H9 (cell line): ENCODE data around the gene SPN. TPM values are rescaled to one million over a fixed set of nuclear protein-coding genes. Genes with fewer than 3 reads are reported as not detected.

Experiments
- DNase-seq: peaks from one replicate; pipeline ENCODE4 v3.0.0-alpha.2; 2017
- H2AFZ ChIP-seq: one replicate; pipeline ENCODE4 v1.6.1; 2013; ENCODE audit warnings: mild to moderate bottlenecking, low read length, control low read depth, moderate library complexity
- H2AK5ac ChIP-seq: 2 replicates; pipeline ENCODE4 v1.6.1; 2013; ENCODE audit warnings: low read length, control low read depth, mixed read lengths; ENCODE audit not compliant: insufficient read length
- H2BK120ac ChIP-seq: one replicate; pipeline ENCODE4 v1.6.1; 2013; ENCODE audit warnings: low read depth, mild to moderate bottlenecking, low read length, control low read depth, inconsistent platforms; ENCODE audit not compliant: poor library complexity, severe bottlenecking
- H2BK12ac ChIP-seq: 2 replicates; pipeline ENCODE4 v1.6.1; 2013; ENCODE audit warnings: low read length, control low read depth, mixed read lengths, low read depth; ENCODE audit not compliant: insufficient read length
- H2BK15ac ChIP-seq: 2 replicates; pipeline ENCODE4 v1.6.1; 2013; ENCODE audit warnings: low read depth, low read length, control low read depth
- H2BK20ac ChIP-seq: one replicate; pipeline ENCODE4 v1.6.1; 2013; ENCODE audit warnings: low read depth, mild to moderate bottlenecking, low read length, control low read depth, inconsistent platforms; ENCODE audit not compliant: poor library complexity, severe bottlenecking
- H2BK5ac ChIP-seq: 2 replicates; pipeline ENCODE4 v1.6.1; 2013; ENCODE audit warnings: low read length, control low read depth, mixed read lengths; ENCODE audit not compliant: insufficient read length
- H3K14ac ChIP-seq: 2 replicates; pipeline ENCODE4 v1.6.1; 2013; ENCODE audit warnings: low read length, control low read depth; ENCODE audit not compliant: insufficient read depth
- H3K18ac ChIP-seq: 2 replicates; pipeline ENCODE4 v1.6.1; 2013; ENCODE audit warnings: low read depth, mild to moderate bottlenecking, mixed read lengths, low read length, control low read depth; ENCODE audit not compliant: insufficient read length
- H3K23ac ChIP-seq: 2 replicates; pipeline ENCODE4 v1.6.1; 2013; ENCODE audit warnings: low read length, control low read depth, mixed read lengths, low read depth; ENCODE audit not compliant: insufficient read length
- H3K23me2 ChIP-seq: 2 replicates; pipeline ENCODE4 v1.6.1; 2013; ENCODE audit warnings: low read depth, mild to moderate bottlenecking, mixed read lengths, low read length, control low read depth; ENCODE audit not compliant: insufficient read length, poor library complexity, severe bottlenecking
- H3K27ac ChIP-seq: 2 replicates; pipeline ENCODE4 v1.5.1; 2013; ENCODE audit warnings: low read length, control low read depth, mixed read lengths, low read depth; ENCODE audit not compliant: insufficient read length
- H3K27me3 ChIP-seq: 2 replicates; pipeline ENCODE4 v1.6.1; 2013; ENCODE audit warnings: low read length, control low read depth, inconsistent platforms; ENCODE audit not compliant: insufficient read depth
- H3K4ac ChIP-seq: 2 replicates; pipeline ENCODE4 v1.6.1; 2013; ENCODE audit warnings: low read depth, mild to moderate bottlenecking, control low read depth, inconsistent platforms, low read length, moderate library complexity
- H3K4me1 ChIP-seq: 2 replicates; pipeline ENCODE4 v1.6.1; 2013; ENCODE audit warnings: low read length, control low read depth, inconsistent platforms; ENCODE audit not compliant: insufficient read depth
- H3K4me2 ChIP-seq: 2 replicates; pipeline ENCODE4 v1.6.1; 2013; ENCODE audit warnings: low read length, control low read depth, mixed read lengths; ENCODE audit not compliant: insufficient read length, insufficient read depth
- H3K56ac ChIP-seq: 2 replicates; pipeline ENCODE4 v1.6.1; 2013; ENCODE audit warnings: low read depth, mild to moderate bottlenecking, mixed read lengths, low read length, control low read depth; ENCODE audit not compliant: insufficient read length
- H3K79me1 ChIP-seq: 2 replicates; pipeline ENCODE4 v1.6.1; 2013; ENCODE audit warnings: low read depth, mild to moderate bottlenecking, moderate library complexity, low read length, control low read depth, inconsistent platforms; ENCODE audit not compliant: insufficient read depth, poor library complexity, severe bottlenecking
- H3K79me2 ChIP-seq: 2 replicates; pipeline ENCODE4 v1.6.1; 2013; ENCODE audit warnings: low read length, control low read depth, inconsistent platforms; ENCODE audit not compliant: insufficient read depth
- H3K9ac ChIP-seq: 2 replicates; pipeline ENCODE4 v1.6.1; 2013; ENCODE audit warnings: low read length, control low read depth, mixed read lengths; ENCODE audit not compliant: insufficient read length; ENCODE audit errors: extremely low read depth
- H3K9me3 ChIP-seq: one replicate; pipeline ENCODE4 v1.6.1; 2013; ENCODE audit warnings: low read depth, low read length, inconsistent platforms; ENCODE audit not compliant: control insufficient read depth
- H3T11ph ChIP-seq: one replicate; pipeline ENCODE4 v1.6.1; 2013; ENCODE audit warnings: mild to moderate bottlenecking, low read length, control low read depth, inconsistent platforms
- H4K20me1 ChIP-seq: one replicate; pipeline ENCODE4 v1.6.1; 2013; ENCODE audit not compliant: control insufficient read depth, insufficient read length, insufficient read depth
- H4K5ac ChIP-seq: 2 replicates; pipeline ENCODE4 v1.6.1; 2013; ENCODE audit warnings: low read depth, mild to moderate bottlenecking, mixed read lengths, low read length, control low read depth; ENCODE audit not compliant: insufficient read length
- H4K8ac ChIP-seq: replicated peaks from 2 replicates; pipeline ENCODE4 v1.6.1; 2013; ENCODE audit warnings: low read length, control low read depth, mixed read lengths, low read depth; ENCODE audit not compliant: insufficient read length
- H4K91ac ChIP-seq: 2 replicates; pipeline ENCODE4 v1.6.1; 2013; ENCODE audit warnings: low read depth, mild to moderate bottlenecking, moderate library complexity, mixed read lengths, low read length, control low read depth; ENCODE audit not compliant: insufficient read length
- H3K27ac Mint-ChIP-seq, 3 experiments: 2 replicates in 2 of 3; 3 replicates in 1 of 3; pipeline ENCODE4 v1.8.0; 2020 to 2021; ENCODE audit warnings: mixed read lengths in 3 of 3, mild to moderate bottlenecking in 1 of 3, moderate library complexity in 1 of 3
- H3K27me3 Mint-ChIP-seq: 2 replicates; pipeline ENCODE4 v1.8.0; 2021; ENCODE audit warnings: low read depth, mild to moderate bottlenecking, moderate library complexity, mixed read lengths
- H3K36me3 Mint-ChIP-seq, 3 experiments: 2 replicates in 2 of 3; 3 replicates in 1 of 3; pipeline ENCODE4 v1.8.0; 2020 to 2021; ENCODE audit warnings: low read depth in 3 of 3, mixed read lengths in 3 of 3; ENCODE audit not compliant: insufficient read depth in 1 of 3
- H3K4me1 Mint-ChIP-seq, 2 experiments: 2 replicates each; pipeline ENCODE4 v1.8.0; 2020; ENCODE audit warnings: mixed read lengths in 2 of 2
- H3K4me3 Mint-ChIP-seq, 2 experiments: 2 replicates in 1 of 2; 3 replicates in 1 of 2; pipeline ENCODE4 v1.8.0; 2020 to 2021; ENCODE audit warnings: mild to moderate bottlenecking in 2 of 2, mixed read lengths in 2 of 2, moderate library complexity in 1 of 2
- H3K9me3 Mint-ChIP-seq, 2 experiments: 2 replicates in 1 of 2; 3 replicates in 1 of 2; pipeline ENCODE4 v1.8.0; 2020; ENCODE audit warnings: mild to moderate bottlenecking in 2 of 2, mixed read lengths in 2 of 2, moderate library complexity in 1 of 2
- CTCF ChIP-seq: fragments of 200-600 bp; sonication (generic); conservative IDR thresholded peaks from 3 replicates; pipeline ENCODE4 v1.8.0; 2021; ENCODE audit warnings: antibody characterized with exemption, mild to moderate bottlenecking
- WGBS: extraction: QIAGEN DNeasy Blood & Tissue Kit; methylation state at CpG from one replicate; pipeline ENCODE4 v1.1.7; 2013; ENCODE audit warnings: missing lambda C conversion rate, low lambda C conversion rate, mixed read lengths; ENCODE audit not compliant: insufficient read length; ENCODE audit errors: extremely low coverage; 5-methylcytosine and 5-hydroxymethylcytosine counted together
- total RNA-seq: library from RNA; stranded (reverse); gene quantifications from 2 replicates; pipeline ENCODE4 v1.2.1, GENCODE V29; 2021

The SPN gene
- total RNA-seq, 1 experiment from 2014 or later: 0.77 TPM

GRCh38 chr16:29662729-29663015 is 375 bp upstream of the SPN start:
- H2BK20ac ChIP-seq: no peak overlapping the region
- H3K27me3 Mint-ChIP-seq: peaks cover 9% of the 10 kb centered on the region; the same call in 1 of the 2 replicates
- no peak overlapping the region for H2BK120ac ChIP-seq
- no CpG with 5 or more reads among the region's 4 CpGs for WGBS
- H3K23ac ChIP-seq: no peak overlapping the region
- no peak overlapping the region for H2AK5ac ChIP-seq
- H3K14ac ChIP-seq: no peak overlapping the region; the same call in 1 of the 2 replicates
- TF ChIP-seq CTCF: no peak
- no peak overlapping the region for H2AFZ ChIP-seq
- no peak overlapping the region for H2BK15ac ChIP-seq
- H3T11ph ChIP-seq: no peak overlapping the region
- no peak overlapping the region for H3K27ac ChIP-seq
- no peak overlapping the region for H3K4me2 ChIP-seq
- H3K9me3 Mint-ChIP-seq: no peaks in the 10 kb centered on the region; a peak in 1 of 5 replicates
- H4K8ac ChIP-seq: no peak overlapping the region
- no peaks in the 10 kb centered on the region; the same call in 1 of the 2 replicates for H3K27me3 ChIP-seq
- H3K56ac ChIP-seq: no peak overlapping the region
- no peak overlapping the region for H4K5ac ChIP-seq
- H3K23me2 ChIP-seq: peaks cover 8% of the 10 kb centered on the region
- H3K9me3 ChIP-seq: no peaks in the 10 kb centered on the region
- no peak overlapping the region for H2BK12ac ChIP-seq
- H3K4me1 ChIP-seq: peaks cover 2% of the 10 kb centered on the region; the same call in 1 of the 2 replicates
- H2BK5ac ChIP-seq: no peak overlapping the region
- no peaks in the 10 kb centered on the region for H3K79me1 ChIP-seq
- H3K4me3 Mint-ChIP-seq: no peak overlapping the region
- H4K91ac ChIP-seq: no peak overlapping the region
- H3K9ac ChIP-seq: no peak overlapping the region
- H3K36me3 Mint-ChIP-seq: no peaks in the 10 kb centered on the region; a peak in 1 of 7 replicates
- DNase-seq: no peak
- H3K18ac ChIP-seq: no peak overlapping the region
- no peaks in the 10 kb centered on the region for H4K20me1 ChIP-seq
- H3K79me2 ChIP-seq: no peaks in the 10 kb centered on the region
- H3K4me1 Mint-ChIP-seq: peaks cover 30 to 40% of the 10 kb centered on the region in 2 experiments
- H3K27ac Mint-ChIP-seq: peak overlapping the region in 1 of 3 experiments; percentile 87; a peak in 1 of 7 replicates
- H3K4ac ChIP-seq: no peak overlapping the region
